ENCODE data around the gene UROC1.

Gene UROC1

GRCh38 chr3:126521122-126521891 is 3.7 kb upstream of the UROC1 start:
- TF ChIP-seq, protein P1, sequence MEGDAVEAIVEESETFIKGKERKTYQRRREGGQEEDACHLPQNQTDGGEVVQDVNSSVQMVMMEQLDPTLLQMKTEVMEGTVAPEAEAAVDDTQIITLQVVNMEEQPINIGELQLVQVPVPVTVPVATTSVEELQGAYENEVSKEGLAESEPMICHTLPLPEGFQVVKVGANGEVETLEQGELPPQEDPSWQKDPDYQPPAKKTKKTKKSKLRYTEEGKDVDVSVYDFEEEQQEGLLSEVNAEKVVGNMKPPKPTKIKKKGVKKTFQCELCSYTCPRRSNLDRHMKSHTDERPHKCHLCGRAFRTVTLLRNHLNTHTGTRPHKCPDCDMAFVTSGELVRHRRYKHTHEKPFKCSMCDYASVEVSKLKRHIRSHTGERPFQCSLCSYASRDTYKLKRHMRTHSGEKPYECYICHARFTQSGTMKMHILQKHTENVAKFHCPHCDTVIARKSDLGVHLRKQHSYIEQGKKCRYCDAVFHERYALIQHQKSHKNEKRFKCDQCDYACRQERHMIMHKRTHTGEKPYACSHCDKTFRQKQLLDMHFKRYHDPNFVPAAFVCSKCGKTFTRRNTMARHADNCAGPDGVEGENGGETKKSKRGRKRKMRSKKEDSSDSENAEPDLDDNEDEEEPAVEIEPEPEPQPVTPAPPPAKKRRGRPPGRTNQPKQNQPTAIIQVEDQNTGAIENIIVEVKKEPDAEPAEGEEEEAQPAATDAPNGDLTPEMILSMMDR (conservative IDR thresholded peaks at IDR 0.05; ENCODE audit: control insufficient read depth, insufficient read depth, low read depth, low read length): no peak
- DNase-seq (ENCODE audit: low read depth): no peak
- no peak overlapping the region for H3K4me3 ChIP-seq (ENCODE audit: control insufficient read depth, low read depth, low read length)

DNA sequence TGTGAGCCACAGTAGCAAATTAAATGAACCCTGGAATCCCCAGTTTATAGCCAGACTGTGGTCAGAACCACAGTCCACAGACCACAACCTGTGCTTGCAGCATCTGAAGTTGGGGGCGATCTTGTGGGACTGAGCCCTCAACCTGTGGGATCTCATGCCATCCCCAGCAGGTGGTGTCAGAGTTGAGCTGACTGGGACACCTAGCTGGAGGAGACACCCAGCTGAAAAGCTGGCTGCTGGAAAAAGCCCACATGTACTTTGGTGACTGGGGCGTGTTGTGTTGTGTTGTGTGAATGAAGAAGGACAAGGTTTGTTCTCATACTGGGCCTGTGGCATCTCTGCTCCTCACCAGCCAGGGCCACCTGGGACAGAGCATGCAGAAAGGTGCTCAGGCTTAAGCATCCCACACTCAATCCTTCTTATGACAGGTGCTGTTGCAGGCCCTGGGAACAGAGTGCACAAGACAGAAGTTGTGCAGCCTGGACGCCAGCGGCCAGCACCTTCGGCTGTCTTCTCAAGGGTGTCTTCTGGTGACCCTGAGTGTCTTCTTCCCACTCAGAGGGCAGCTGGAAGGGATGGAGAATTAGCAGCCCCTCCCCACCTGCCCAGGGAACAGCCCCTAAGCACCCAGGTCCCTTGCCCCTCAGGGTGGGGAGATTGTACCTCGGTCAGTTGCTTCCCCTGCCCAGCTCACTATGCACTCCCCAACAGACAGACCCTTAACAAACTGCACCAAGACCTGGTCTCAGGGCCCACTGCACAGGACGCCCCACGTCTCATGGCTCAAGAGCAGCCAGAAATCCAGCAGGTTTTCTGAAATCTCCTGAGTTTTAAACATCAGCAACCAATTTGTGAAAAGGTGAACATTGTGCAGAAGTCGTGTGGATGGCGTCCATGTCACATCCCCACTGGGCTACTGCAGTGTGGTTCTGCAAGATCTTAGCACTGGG is 2.2 kb upstream of the UROC1 start:
- TF ChIP-seq, protein P1 (conservative IDR thresholded peaks at IDR 0.05; ENCODE audit: control insufficient read depth, insufficient read depth, low read depth, low read length): no peak
- no peak for DNase-seq (ENCODE audit: low read depth)
- H3K4me3 ChIP-seq (ENCODE audit: control insufficient read depth, low read depth, low read length): no peak overlapping the region

DNA sequence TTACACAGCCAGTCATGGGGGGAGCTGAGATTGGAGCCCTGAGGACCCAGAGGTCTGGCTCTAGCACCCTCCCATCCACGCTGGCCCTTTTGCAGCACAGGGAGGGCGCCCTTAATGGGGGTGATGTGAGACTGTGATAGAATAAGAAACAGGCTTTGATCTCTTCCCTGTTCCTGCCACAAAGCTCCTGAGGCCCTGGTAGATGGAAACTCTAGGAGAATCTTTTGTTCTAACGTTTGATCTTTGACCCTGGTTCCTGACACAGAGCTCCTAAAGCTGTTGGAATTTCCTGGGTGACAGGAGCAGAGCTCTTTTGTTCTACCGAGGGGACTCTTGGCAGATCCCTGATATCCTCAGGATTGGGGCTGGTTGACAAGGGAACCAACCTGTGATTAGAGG is 1.2 kb upstream of the UROC1 start:
- no peak overlapping the region for H3K4me3 ChIP-seq (ENCODE audit: control insufficient read depth, low read depth, low read length)
- DNase-seq (ENCODE audit: low read depth): no peak
- TF ChIP-seq, protein P1 (conservative IDR thresholded peaks at IDR 0.05; ENCODE audit: control insufficient read depth, insufficient read depth, low read depth, low read length): no peak

DNA sequence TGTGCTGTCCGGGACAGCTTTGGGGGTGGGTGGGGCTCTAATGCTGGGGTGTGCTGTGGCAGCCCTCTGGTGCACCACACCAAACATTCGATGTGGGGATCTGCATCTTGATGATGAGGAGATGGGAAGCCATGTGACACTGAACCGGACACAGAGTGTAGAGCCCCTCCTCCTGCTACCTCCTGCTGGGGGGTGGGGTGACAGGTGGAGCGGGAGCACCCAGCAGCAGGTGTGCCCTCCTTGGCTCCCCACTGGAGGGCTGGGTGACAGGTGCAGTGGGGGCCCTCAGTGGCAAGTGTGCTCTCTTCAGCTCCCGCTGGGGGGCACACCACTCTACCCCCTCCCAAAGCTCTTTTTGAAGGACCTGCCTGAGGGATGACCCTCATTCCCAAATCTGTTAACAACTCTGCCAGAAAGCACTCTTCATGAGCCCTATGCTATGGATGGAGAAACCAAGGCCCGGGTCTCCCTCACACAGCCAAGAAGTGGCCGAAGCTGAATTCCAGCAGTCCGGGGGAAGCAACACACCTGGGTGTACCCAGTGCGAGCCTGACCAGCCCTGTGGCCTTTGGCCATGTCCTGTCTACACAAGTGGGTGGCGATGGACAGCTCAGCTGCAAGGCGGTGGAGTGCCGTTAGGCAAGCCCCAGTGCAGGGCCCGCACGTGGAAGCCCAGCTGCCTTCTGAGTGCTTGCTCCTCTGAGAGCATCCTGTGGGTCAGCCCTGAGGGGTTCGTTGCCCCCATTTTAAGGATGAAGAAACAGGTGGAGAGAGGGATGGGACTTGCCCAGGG is 609 bp upstream of the UROC1 start:
- no peak overlapping the region for H3K4me3 ChIP-seq (ENCODE audit: control insufficient read depth, low read depth, low read length)
- TF ChIP-seq, protein P1 (conservative IDR thresholded peaks at IDR 0.05; ENCODE audit: control insufficient read depth, insufficient read depth, low read depth, low read length): no peak
- DNase-seq (ENCODE audit: low read depth): no peak

DNA sequence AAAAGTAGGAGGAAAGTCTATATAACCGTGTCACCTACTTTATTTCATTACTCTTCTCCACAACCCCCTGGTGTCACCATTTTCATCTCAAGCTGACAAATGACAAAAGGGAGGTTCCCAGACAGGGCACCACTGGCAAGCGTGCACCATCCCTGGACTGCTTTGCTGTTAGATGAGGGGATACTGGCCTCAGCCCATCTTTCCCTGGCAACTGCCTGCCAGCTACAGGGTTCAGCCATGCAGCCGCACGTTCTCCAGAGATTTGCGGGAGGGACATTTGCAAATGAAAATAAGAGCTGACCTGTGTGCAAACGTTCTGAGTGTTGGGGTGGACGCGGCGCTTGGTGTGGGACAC is 660 bp downstream of the UROC1 start:
- no peak for DNase-seq (ENCODE audit: low read depth)
- TF ChIP-seq, protein P1 (conservative IDR thresholded peaks at IDR 0.05; ENCODE audit: control insufficient read depth, insufficient read depth, low read depth, low read length): no peak
- no peak overlapping the region for H3K4me3 ChIP-seq (ENCODE audit: control insufficient read depth, low read depth, low read length)

DNA sequence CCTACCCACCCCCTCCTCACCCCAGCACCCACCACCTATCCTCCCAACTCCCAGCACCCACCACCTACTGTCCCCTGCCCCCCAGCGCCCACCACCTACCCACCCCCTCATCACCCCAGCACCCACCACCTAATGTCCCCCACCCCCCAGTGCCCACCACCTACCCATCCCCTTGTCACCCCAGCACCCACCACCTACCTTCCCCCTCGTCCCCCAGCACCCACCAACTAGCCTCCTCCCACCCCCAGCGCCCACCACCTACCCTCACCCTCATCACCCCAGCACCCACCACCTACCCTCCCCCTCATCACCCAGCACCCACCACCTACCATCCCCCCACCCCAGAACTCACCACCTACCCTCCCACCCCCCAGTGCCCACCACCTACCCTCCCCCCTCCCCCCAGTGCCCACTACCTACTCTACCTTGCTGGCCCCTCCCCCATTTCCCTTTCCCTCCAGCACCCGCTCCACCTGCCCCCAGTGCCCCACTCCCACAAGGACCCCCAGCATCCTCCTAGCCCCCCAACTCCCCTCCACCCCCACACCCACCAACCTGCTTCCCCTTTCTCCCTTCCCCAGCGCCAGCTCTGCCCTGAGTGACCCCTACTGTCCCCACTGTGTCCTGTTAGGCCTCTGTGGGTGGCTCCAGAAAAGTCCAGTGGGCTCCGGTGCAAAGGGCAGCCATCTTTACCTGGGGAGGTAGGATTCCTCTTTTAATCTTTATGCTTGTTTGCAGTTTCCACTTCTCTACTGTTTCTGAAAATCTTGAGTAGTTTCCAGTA is 1.2 kb downstream of the UROC1 start:
- no peak overlapping the region for H3K4me3 ChIP-seq (ENCODE audit: control insufficient read depth, low read depth, low read length)
- DNase-seq (ENCODE audit: low read depth): no peak
- TF ChIP-seq, protein P1 (conservative IDR thresholded peaks at IDR 0.05; ENCODE audit: control insufficient read depth, insufficient read depth, low read depth, low read length): no peak

All from fibroblast of mammary gland (primary cell).